Stimulated activated CD8-positive, alpha-beta memory T cell treated with anti-CD3 and anti-CD28 coated beads, Interleukin-12 subunit alpha, Interleukin-12 subunit beta, amount 100 ng/mL, for 4 hours (primary cell): ENCODE measurements around the gene ABHD3.
"Not testable (repeated sequence)": the region's sequence is repeated elsewhere in the genome, so short reads cannot be mapped to it uniquely, and the experiment has no call there.

Experiments
- DNase-seq: peaks from one replicate; pipeline ENCODE4 v3.0.0-alpha.2; 2020; ENCODE audit warnings: low read depth

ABHD3 gene

DNA sequence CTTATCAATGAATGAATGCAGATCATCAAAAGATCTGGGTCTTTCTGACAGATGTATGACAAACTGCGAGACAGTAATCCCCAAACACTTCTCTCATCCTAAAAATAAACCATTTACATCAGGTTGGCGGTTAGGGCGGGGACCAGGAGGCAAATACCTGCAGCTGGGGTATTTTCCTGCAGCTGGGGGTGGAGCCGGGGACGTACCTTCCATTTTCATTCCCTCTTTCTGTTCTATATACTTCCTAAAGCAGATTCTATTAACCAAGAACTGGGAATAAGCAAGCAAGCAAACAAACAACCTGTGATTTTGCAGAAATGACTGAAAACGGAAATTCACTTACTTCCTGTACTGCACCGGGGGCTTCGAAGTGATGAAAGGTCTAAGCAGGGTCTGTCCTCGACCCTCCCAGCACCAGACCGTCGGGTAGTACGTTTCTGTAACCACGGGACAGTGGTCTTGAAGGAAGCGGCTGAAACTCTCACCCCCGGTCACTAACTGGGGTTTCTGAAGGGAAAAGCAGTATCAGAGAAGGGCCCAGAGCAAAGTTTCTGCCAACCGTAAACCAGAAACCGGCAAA lies 1.2 kb downstream of the ABHD3 start:
- DNase-seq = no peak

DNA sequence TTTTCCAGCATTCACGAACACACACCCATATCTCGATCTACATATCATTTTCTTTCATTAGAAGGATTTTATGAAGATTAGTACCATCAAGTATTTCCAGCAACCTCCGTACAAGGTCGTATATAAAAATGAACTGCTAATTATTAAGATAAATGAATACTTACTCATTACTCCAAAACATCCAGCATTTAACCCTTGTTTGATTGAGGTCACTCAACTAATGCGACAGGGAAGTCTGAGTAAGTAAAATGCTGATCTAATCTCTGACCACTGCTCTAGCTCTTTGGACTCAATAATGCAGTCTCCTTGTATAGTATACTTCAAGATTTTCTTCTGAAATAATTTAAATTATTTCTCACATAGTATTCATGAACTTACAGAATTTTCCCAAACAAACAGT lies 2.0 kb downstream of the ABHD3 start:
- DNase-seq = no peak

DNA sequence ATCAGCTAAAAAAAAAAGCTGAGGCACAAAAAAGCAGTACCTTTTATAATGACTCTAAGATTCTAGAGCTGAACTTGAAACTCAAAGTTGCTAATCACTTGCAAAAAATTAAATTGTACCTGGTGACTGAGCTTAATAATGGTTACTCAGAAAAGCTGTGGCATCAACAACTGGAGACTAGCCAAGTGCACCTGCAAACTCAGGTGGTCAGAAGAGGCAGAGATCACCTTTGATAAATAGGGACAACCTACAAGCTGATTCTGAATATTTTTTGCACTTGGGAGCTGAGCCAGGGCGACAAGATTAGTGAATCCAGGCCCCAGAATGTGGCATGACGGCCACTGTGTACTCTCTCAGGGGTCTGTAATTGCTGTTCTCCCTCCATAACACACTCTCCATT lies 3.0 kb downstream of the ABHD3 start:
- no peak for DNase-seq

DNA sequence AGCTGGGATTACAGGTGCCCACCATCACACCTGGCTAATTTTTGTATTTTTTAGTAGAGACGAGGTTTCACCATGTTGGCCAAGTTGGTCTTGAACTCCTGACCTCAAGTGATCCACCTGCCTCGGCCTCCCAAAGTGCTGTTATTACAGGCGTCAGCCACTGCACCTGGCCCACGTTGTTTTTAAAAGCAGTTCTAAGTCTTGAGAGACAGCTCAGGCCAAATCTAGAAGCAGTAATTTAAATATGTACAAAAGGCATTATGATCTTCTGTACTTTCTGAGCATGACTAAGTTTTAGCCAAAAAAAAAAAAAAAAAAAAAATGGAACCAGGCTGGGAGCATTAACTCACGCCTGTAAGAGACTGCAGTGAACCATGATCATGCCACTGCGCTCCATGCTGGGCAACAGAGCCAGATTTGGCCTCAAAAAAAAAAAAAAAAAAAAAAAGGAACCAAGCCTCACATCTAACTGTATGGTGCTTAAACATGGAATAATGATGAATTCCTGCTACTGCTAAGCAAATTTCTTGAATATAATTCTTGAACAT lies 4.0 kb downstream of the ABHD3 start:
- no peak for DNase-seq

DNA sequence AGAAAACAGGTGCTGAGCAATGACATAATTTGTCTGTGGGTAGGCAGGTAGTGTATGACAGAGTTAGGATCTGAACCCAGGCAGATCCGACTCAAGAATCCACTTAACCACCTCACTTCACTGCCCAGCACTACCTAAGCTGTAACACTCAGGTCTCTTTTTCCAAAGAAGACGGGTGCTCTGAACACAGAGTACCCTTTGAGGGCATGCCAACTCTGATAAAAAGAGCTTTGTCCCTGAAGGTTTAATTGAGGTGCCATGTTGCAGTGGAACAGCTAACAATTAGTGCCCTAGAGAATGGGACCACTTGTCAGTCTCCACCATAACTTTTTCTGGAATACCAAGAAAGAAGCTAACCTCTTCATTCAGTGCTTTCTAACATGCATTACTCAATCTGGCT lies 11.3 kb downstream of the ABHD3 start:
- no peak for DNase-seq

DNA sequence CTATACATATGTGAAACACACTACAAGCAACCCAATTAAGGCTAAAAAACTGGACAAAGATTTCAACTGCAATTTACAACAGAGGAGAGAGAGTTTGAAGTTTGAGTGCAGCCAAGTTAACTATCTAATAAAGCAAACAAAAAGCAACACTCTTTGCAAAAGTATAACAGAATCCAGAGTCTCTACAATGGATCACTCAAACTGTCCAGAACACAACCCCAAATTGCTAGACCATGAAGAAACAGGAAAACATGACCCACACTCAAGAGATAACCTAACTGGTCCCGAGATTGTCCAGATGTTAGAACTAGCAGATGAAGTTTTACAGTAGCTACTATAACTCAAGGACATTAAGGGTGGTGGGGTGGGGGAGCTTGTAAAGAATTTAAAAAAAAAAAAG lies 14.8 kb downstream of the ABHD3 start:
- DNase-seq = no peak

DNA sequence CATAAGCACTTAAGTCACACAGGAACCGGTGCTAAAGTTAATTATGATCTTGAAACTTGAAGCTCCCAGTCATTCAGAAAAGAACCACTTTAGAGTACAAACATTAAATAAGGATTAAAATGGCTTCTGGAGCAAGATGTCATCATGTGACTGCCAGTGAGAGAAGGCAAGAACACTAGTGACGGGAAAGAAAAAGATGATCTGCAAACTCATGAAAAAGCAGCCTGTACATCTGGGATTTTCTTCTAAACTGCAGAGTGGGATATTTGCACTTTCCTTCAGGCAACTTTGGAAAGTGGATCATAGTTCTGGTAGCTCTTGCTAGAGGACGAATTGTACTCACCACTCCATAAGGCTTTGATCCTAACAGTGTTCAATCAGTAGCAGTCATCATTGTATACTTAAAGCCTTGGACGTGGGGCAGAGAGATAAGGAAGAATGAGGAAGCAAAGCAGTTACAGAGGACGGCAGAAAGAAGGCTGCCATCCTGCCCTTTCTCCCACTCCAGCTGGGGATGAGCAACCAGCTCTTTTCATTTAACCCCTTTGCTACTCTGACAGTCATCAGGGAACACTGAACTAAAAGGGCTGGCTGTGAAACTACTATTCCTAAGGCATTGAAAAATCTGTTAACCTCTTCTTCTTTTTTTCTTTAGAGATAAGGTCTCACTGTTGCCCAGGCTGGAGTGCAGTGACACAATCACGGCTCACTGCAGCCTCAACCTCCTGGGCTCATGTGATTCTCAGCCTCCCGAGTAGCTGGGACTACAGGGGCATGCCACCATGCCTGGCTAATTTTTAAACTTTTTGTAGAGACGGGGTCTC lies 18.1 kb downstream of the ABHD3 start:
- no peak for DNase-seq

DNA sequence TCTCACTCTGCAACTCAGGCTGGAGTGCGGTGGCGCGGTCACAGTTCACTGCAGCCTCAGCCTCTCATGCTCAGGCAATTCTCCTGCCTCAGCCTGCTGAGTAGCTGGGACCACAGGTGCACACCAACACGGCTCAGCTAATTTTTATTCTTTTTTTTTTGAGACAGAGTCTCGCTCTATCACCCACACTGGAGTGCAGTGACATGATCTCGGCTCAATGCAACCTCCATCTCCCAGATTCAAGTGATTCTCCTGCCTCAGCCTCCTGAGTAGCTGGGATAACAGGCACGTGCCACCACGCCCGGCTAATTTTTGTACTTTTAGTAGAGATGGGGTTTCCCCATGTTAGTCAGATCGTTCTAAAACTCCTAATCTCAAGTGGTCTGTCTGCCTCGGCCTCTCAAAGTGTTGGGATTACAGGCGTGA lies 19.0 kb downstream of the ABHD3 start:
- DNase-seq = not testable (repeated sequence)

DNA sequence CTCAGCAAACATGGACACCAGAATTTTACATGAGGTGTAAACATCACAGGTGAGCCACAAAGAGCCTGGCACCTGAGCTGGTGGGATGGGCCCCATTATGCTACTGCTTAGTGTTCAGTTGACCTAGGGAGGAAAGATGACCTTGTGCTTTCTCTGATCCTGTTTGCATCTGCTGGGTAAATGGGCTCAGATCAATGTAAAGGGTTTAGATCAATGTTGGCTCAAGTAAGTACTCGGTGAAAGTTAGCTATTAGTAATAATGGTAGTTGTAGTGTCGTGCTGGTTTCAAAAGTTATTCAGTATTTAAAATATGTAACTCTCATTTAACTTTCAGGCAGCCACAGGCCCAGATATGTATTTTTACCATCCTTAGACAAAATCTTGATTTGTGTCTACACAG lies 19.8 kb downstream of the ABHD3 start:
- no peak for DNase-seq

DNA sequence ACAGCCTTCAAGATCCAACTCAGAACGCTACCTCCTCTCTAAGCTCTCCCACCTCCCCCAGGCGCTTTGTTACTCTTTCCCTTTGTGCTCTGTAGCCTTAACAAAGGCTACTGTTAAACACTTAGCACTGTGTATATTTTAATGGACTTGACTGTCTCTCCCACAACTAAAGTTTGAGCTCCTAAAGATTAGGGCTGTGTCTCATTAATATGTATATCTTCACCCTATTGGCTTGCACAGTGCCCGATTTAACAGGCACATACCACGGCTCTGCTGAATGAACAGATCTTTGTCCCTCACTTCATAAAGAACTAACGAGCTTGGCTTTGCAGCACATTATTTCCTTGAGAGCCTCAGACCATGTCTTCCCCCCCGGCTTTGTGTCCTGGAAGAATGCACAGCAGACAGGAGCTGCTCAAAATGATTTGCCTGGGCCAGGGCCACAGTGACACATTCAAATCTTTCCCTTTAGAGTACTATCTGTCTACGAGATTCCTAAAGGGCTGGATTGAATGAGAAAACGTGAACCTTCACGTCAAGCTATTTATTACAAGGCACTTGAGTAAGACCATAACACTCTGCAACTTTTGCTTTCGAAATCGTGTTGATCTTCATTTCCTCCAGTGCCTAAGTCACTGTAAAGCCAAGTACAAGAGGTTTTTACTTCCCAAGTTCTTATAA lies 22.1 kb downstream of the ABHD3 start:
- DNase-seq = no peak

DNA sequence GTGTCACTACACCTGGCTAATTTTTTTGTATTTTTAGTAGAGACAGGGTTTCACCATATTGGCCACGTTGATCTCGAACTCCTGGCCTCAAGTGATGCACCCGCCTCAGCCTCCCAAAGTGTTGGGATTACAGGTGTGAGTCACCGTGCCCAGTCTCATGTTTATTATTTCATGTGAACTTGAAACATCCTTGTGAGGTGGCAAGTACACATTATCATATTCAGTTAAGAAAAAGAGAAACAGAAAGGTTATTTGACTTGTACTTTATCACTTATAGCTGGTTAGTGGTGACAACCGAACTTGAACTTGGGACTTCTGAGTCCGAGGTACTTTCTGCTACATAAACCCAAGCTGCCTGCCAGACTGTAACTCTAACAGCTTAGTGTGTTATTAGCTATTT lies 24.4 kb downstream of the ABHD3 start:
- DNase-seq = no peak

DNA sequence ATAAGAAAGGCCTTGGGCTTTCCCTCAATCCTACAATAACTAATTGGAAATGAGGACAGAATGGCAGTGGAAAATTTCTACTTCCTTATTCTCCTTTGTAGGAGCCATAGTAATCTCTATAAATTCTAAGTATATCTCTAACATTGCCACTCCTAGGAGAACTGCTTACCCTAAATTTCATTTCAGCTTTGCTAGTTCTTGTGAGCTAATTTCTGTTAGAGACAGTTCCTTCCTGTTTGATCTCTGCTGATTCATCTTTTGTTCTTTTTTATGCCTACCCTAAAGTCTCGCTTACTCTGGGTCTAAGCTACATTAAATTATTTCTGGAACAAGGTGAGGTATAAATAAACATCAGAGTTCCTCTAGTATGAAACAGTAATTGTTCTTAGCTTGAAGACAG lies 25.7 kb downstream of the ABHD3 start:
- no peak for DNase-seq

DNA sequence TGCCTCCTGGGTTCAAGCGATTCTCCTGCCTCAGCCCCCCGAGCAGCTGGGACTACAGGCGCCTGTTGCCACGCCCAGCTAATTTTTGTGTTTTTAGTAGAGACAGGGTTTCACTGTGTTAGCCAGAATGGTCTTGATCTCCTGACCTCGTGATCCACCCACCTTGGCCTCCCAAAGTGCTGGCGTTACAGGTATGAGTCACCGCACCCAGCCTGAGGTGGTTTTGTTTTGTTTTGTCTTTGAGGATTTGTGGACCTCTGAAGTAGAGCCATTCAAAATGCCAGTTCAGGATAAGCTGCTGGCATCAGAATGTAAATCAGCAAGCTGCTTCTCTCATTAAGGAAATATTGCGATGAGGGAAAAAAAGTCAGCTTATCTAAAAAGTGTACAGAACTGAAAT lies 29.2 kb downstream of the ABHD3 start:
- DNase-seq = not testable (repeated sequence)

DNA sequence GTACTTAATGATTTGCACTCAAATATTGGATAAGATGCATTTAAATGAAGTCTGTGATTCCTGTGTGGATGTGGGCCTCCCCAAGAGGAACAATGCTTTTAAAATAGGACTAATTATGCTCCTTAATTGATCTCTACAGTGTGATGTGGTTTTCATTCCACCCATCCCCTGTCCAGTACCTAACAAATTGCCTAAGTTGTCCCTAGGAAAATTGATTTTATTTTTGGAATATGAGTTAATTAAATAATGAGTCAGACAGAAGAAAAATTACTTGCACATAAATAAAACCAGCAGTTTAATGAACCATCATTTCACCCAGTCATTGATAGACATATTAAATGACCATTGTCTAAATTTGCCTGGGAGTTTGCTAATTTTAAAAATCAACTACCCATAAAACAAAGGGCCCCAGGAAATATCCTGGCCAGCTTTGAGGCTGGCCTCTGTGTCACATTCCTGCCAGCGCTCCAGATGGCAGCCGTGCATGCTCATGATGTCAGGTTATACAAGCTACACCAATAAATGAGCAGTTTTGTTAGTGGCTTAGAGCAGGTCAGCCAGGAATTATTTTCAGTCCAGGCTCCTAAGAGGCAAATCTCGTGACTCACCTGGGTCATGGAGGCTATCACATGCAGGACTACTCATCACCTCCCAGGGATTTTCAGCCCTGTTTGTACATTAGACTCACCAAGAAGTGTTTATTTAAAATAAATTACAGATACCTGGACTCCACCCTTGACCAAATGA lies 31.9 kb downstream of the ABHD3 start:
- no peak for DNase-seq

DNA sequence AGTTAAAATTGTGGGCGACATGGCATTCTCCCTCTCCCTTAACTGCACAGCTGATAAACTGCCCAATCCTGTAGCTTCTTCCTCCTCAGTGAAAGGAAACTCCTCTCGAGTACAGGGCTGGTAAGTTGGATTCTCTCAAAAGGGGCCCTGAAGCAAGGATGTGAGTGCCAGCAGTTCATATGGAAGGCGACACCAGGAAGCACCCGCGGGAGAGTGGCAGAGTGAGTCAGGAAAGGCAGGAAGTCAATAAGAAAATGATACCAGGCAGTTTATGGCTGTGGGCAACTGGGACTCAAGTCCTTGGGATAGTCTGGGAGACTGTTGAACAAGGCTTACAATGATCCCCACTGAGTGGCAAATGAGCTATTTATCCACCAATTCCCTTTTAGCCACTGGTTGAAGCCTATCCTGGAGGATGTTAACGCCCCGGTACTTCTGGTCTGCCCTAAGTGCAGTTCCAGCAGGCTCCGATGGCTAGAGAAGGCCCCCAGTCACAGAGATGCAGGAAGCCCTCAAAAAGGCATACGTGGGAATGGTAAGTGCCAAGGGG lies 34.8 kb downstream of the ABHD3 start:
- DNase-seq = no peak

DNA sequence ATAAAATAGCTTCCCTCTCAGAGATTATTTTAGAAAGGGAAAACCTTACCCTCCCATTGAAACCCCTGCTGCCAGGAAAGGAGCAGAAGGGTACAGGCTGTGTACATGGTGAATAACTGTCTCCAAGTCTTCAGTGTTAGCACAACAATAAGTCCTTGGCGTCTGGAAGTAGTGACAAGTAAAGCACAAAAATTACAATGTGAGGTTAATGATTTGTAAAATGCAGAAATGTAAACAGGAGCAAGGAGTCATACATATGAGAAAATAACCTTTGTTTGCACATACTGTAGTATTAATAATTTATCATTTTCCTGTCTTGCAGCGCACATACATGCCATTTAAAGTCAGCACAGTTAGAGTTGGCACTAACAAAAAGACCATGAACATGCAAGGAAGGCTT lies 40.5 kb downstream of the ABHD3 start:
- DNase-seq = no peak

DNA sequence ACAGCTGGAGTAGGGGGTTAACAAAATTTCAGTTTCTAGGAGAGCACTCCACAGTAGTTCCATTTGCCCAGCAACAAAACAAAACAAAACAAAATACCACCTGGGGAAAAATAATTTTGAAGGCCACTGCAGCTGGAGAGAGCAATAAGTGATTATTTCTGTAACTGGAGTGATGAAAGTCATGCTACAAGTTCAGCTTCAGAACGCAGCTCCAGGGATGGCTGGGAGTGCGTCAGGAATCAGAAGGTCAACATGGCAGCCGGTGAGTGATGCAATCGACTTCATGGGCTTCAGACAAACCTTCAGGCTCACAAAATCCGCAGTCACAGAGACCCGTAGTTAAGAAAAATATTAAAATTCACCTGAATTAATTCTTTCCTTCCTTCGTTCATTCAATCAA lies 41.0 kb downstream of the ABHD3 start:
- no peak for DNase-seq

DNA sequence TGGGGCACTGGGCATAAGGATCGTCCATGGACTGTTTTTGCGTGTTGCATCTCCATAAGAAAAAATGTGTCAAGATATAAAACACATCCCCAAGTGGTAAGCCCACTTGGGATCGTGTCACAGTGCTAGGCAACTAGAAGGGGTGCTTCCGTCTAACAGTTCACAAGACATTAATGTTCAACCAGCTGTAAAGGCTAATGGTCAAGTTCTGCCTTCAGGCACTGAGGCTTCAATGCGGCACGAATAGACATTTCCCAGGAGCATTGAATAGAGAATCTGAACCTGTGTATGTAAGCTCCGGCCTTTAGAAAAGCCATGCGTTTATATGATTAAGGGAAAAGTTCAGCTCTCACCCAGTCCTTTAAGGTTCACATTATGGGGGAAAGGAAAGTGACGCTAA lies 42.0 kb downstream of the ABHD3 start:
- DNase-seq = no peak

DNA sequence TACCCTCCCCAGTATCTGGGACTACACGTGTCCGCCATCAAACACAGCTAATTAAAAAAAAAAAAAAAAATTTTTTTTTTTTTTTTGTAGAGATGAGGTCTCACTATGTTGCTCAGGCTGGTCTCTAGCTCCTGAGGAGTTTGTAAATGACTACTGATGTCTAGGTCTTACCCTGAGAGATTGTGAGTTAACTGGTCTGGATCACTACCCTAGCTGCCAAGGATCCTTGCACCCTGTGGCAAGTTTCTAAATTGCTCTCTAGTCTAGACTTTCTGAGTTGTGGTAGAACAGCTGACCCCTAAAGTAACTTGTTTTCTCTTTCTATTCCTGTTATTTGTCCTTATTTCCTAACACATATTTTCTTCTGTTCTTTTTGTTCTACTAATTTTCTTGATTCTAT lies 44.5 kb downstream of the ABHD3 start:
- no peak for DNase-seq

DNA sequence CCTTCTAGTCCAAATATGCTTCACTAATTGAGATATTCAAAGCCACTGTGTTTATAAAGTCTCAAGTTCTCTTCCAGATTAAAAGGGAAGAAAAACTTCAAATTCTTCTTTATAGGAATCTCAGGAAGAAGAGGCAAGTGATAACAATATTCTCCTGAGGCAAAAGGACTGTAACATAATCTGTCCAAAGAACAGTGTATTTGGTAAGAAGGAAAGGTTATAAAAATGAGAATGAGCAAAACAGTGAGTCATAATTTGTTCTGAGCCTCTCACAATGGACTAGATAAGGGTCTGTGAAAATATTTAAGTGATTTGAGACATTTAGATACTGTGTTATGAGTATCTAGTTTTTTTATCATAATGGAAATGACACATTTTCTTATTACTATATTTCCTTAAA lies 48.2 kb downstream of the ABHD3 start:
- no peak for DNase-seq

DNA sequence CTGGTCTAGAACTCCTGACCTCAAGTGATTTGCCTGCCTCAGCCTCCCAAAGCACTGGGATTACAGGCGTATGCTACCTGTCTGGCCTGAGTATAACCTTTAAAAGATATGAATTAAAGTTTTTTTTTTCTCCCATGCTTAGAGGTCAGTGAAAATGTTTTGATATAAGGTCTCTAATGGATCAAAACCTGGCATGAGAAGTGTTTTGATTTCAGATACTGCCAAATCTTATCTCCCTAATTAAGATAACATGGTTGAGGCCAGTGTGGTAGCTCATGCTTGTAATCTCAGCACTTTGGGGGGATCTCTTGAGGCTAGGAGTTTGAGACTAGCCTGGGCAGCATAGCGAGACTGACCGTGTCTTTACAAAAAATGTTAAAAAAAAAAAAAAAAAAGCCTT lies 51.2 kb downstream of the ABHD3 start:
- no peak for DNase-seq

DNA sequence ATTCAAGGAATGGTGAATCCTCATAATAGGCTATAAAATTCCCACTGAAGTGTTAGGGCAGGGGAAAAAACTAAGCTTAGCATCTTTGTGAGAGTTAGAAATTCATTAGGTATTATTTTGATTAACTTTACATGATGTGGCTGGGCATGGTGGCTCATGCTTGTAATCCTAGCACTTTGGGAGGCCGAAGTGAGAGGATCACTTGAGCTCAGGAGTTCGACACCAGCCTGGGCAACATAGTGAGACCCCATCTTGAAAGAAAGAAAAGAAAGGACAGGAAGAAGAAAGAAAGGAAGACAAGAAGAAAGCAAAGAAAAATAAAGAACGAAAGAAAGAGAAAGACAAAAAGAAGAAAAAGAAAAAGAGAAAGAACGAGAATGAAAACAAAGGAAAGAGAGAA lies 52.5 kb downstream of the ABHD3 start:
- DNase-seq = no peak
